ENCODE measurements around the gene FABP7.

The FABP7 gene

GRCh38 chr6:122817766-122818165, 38.2 kb downstream of the FABP7 start:
- no peak for TF ChIP-seq YY1 (IDR thresholded peaks at IDR 0.05; ENCODE audit: insufficient read depth, insufficient read length)
- Histone ChIP-seq H3K4me3 (ENCODE audit: insufficient read length, low read depth) (no peak overlapping the region), H3K27me3 (ENCODE audit: insufficient read depth, insufficient read length) (no peaks in the 10 kb centered on the region), H3K9me3 (ENCODE audit: insufficient read depth, low read length) (no peaks in the 10 kb centered on the region), H3K4me1 (ENCODE audit: insufficient read depth, insufficient read length) (no peaks in the 10 kb centered on the region), H3K9ac (ENCODE audit: insufficient read length, low read depth) (no peak overlapping the region), H3K36me3 (ENCODE audit: insufficient read depth, insufficient read length, low read length) (no peaks in the 10 kb centered on the region)
- DNase-seq (ENCODE audit: low read depth, low spot score) = no peak

- no peaks in the 10 kb centered on the region for H3K27me3 ChIP-seq (ENCODE audit: insufficient read depth, insufficient read length)
- no peak overlapping the region for H3K4me3 ChIP-seq (ENCODE audit: insufficient read length, low read depth)
- no peaks in the 10 kb centered on the region for H3K36me3 ChIP-seq (ENCODE audit: insufficient read depth, insufficient read length, low read length)
- TF ChIP-seq YY1 (IDR thresholded peaks at IDR 0.05; ENCODE audit: insufficient read depth, insufficient read length) = no peak
- no peak for TF ChIP-seq SUZ12 (IDR thresholded peaks at IDR 0.05; ENCODE audit: extremely low read depth, insufficient read depth, insufficient read length)
- TF ChIP-seq ZNF274 (IDR thresholded peaks at IDR 0.05; ENCODE audit: low read depth, low read length) = no peak
- H3K9me3 ChIP-seq (ENCODE audit: insufficient read depth, low read length) = no peaks in the 10 kb centered on the region
- H3K9ac ChIP-seq (ENCODE audit: insufficient read length, low read depth) = no peak overlapping the region
- DNase-seq (ENCODE audit: low read depth, low spot score) = no peak
- no peaks in the 10 kb centered on the region for H3K4me1 ChIP-seq (ENCODE audit: insufficient read depth, insufficient read length)
These were observed 39.4 kb downstream of the FABP7 start for GRCh38 chr6:122818866-122819265.

GRCh38 chr6:122821095-122821494, 41.6 kb downstream of the FABP7 start:
- no peak overlapping the region for H3K4me3 ChIP-seq (ENCODE audit: insufficient read length, low read depth)
- H3K27me3 ChIP-seq (ENCODE audit: insufficient read depth, insufficient read length) = no peaks in the 10 kb centered on the region
- H3K36me3 ChIP-seq (ENCODE audit: insufficient read depth, insufficient read length, low read length) = no peaks in the 10 kb centered on the region
- H3K4me1 ChIP-seq (ENCODE audit: insufficient read depth, insufficient read length) = no peaks in the 10 kb centered on the region
- H3K9me3 ChIP-seq (ENCODE audit: insufficient read depth, low read length) = no peaks in the 10 kb centered on the region
- TF ChIP-seq ZNF274 (IDR thresholded peaks at IDR 0.05; ENCODE audit: low read depth, low read length) = no peak
- no peak for TF ChIP-seq SUZ12 (IDR thresholded peaks at IDR 0.05; ENCODE audit: extremely low read depth, insufficient read depth, insufficient read length)
- TF ChIP-seq YY1 (IDR thresholded peaks at IDR 0.05; ENCODE audit: insufficient read depth, insufficient read length) = no peak
- no peak for DNase-seq (ENCODE audit: low read depth, low spot score)
- H3K9ac ChIP-seq (ENCODE audit: insufficient read length, low read depth) = no peak overlapping the region

GRCh38 chr6:122825163-122825562, 45.6 kb downstream of the FABP7 start:
- Histone ChIP-seq H3K4me1 (ENCODE audit: insufficient read depth, insufficient read length) (no peaks in the 10 kb centered on the region), H3K4me3 (ENCODE audit: insufficient read length, low read depth) (no peak overlapping the region), H3K9ac (ENCODE audit: insufficient read length, low read depth) (no peak overlapping the region), H3K27me3 (ENCODE audit: insufficient read depth, insufficient read length) (no peaks in the 10 kb centered on the region), H3K36me3 (ENCODE audit: insufficient read depth, insufficient read length, low read length) (no peaks in the 10 kb centered on the region), H3K9me3 (ENCODE audit: insufficient read depth, low read length) (no peaks in the 10 kb centered on the region)
- no peak for DNase-seq (ENCODE audit: low read depth, low spot score)
- TF ChIP-seq ZNF274 (IDR thresholded peaks at IDR 0.05; ENCODE audit: low read depth, low read length) = no peak
- TF ChIP-seq YY1 (IDR thresholded peaks at IDR 0.05; ENCODE audit: insufficient read depth, insufficient read length) = no peak
- no peak for TF ChIP-seq SUZ12 (IDR thresholded peaks at IDR 0.05; ENCODE audit: extremely low read depth, insufficient read depth, insufficient read length)

- Histone ChIP-seq H3K9ac (ENCODE audit: insufficient read length, low read depth) (no peak overlapping the region), H3K27me3 (ENCODE audit: insufficient read depth, insufficient read length) (no peaks in the 10 kb centered on the region), H3K4me3 (ENCODE audit: insufficient read length, low read depth) (no peak overlapping the region), H3K9me3 (ENCODE audit: insufficient read depth, low read length) (no peaks in the 10 kb centered on the region), H3K4me1 (ENCODE audit: insufficient read depth, insufficient read length) (no peaks in the 10 kb centered on the region), H3K36me3 (ENCODE audit: insufficient read depth, insufficient read length, low read length) (no peaks in the 10 kb centered on the region)
- TF ChIP-seq YY1 (IDR thresholded peaks at IDR 0.05; ENCODE audit: insufficient read depth, insufficient read length) (no peak), SUZ12 (IDR thresholded peaks at IDR 0.05; ENCODE audit: extremely low read depth, insufficient read depth, insufficient read length) (no peak)
- no peak for DNase-seq (ENCODE audit: low read depth, low spot score)
These were observed 49.9 kb downstream of the FABP7 start for GRCh38 chr6:122829456-122829855.

- H3K27me3 ChIP-seq (ENCODE audit: insufficient read depth, insufficient read length) = no peaks in the 10 kb centered on the region
- no peak for DNase-seq (ENCODE audit: low read depth, low spot score)
- H3K9ac ChIP-seq (ENCODE audit: insufficient read length, low read depth) = no peak overlapping the region
- no peak for TF ChIP-seq ZNF274 (IDR thresholded peaks at IDR 0.05; ENCODE audit: low read depth, low read length)
- TF ChIP-seq YY1 (IDR thresholded peaks at IDR 0.05; ENCODE audit: insufficient read depth, insufficient read length) = no peak
- TF ChIP-seq SUZ12 (IDR thresholded peaks at IDR 0.05; ENCODE audit: extremely low read depth, insufficient read depth, insufficient read length) = no peak
- H3K9me3 ChIP-seq (ENCODE audit: insufficient read depth, low read length) = no peaks in the 10 kb centered on the region
- H3K36me3 ChIP-seq (ENCODE audit: insufficient read depth, insufficient read length, low read length) = no peaks in the 10 kb centered on the region
- no peak overlapping the region for H3K4me3 ChIP-seq (ENCODE audit: insufficient read length, low read depth)
- no peaks in the 10 kb centered on the region for H3K4me1 ChIP-seq (ENCODE audit: insufficient read depth, insufficient read length)
These were observed 52.0 kb downstream of the FABP7 start for GRCh38 chr6:122831511-122831910.

GRCh38 chr6:122832459-122832858, 52.9 kb downstream of the FABP7 start:
- H3K4me3 ChIP-seq (ENCODE audit: insufficient read length, low read depth) = no peak overlapping the region
- H3K36me3 ChIP-seq (ENCODE audit: insufficient read depth, insufficient read length, low read length) = no peaks in the 10 kb centered on the region
- DNase-seq (ENCODE audit: low read depth, low spot score) = no peak
- no peaks in the 10 kb centered on the region for H3K9me3 ChIP-seq (ENCODE audit: insufficient read depth, low read length)
- no peaks in the 10 kb centered on the region for H3K4me1 ChIP-seq (ENCODE audit: insufficient read depth, insufficient read length)
- H3K27me3 ChIP-seq (ENCODE audit: insufficient read depth, insufficient read length) = no peaks in the 10 kb centered on the region
- TF ChIP-seq YY1 (IDR thresholded peaks at IDR 0.05; ENCODE audit: insufficient read depth, insufficient read length) (no peak), ZNF274 (IDR thresholded peaks at IDR 0.05; ENCODE audit: low read depth, low read length) (no peak), SUZ12 (IDR thresholded peaks at IDR 0.05; ENCODE audit: extremely low read depth, insufficient read depth, insufficient read length) (no peak)
- H3K9ac ChIP-seq (ENCODE audit: insufficient read length, low read depth) = no peak overlapping the region

- TF ChIP-seq YY1 (IDR thresholded peaks at IDR 0.05; ENCODE audit: insufficient read depth, insufficient read length) (no peak), SUZ12 (IDR thresholded peaks at IDR 0.05; ENCODE audit: extremely low read depth, insufficient read depth, insufficient read length) (no peak), ZNF274 (IDR thresholded peaks at IDR 0.05; ENCODE audit: low read depth, low read length) (no peak)
- DNase-seq (ENCODE audit: low read depth, low spot score) = no peak
- no peak overlapping the region for H3K4me3 ChIP-seq (ENCODE audit: insufficient read length, low read depth)
These were observed 53.5 kb downstream of the FABP7 start for GRCh38 chr6:122833021-122833491.

More at GRCh38 chr6:122833021-122833491, 53.5 kb downstream of the FABP7 start:
- Histone ChIP-seq H3K4me1 (ENCODE audit: insufficient read depth, insufficient read length) (no peaks in the 10 kb centered on the region), H3K9me3 (ENCODE audit: insufficient read depth, low read length) (no peaks in the 10 kb centered on the region), H3K27me3 (ENCODE audit: insufficient read depth, insufficient read length) (no peaks in the 10 kb centered on the region), H3K9ac (ENCODE audit: insufficient read length, low read depth) (no peak overlapping the region), H3K36me3 (ENCODE audit: insufficient read depth, insufficient read length, low read length) (no peaks in the 10 kb centered on the region)

Data from NT2/D1 (cell line).